NCI-H2171 (cell line): ENCODE measurements around the gene MRPL34.
"Not testable (repeated sequence)": the region's sequence is repeated elsewhere in the genome, so short reads cannot be mapped to it uniquely, and the experiment has no call there.

ENCODE experiments used
- DNase-seq: peaks from one replicate; lab custom pipeline; 2025; lab: John Stamatoyannopoulos, UW

The MRPL34 gene

GRCh38 chr19:17285415-17286135 is 20.1 kb upstream of the MRPL34 start:
- no peak for DNase-seq

GRCh38 chr19:17286263-17286662 is 19.4 kb upstream of the MRPL34 start:
- DNase-seq, result no peak

GRCh38 chr19:17286752-17287151 is 18.9 kb upstream of the MRPL34 start:
- no peak for DNase-seq

- no peak for DNase-seq
Observed at GRCh38 chr19:17289489-17289888, 16.2 kb upstream of the MRPL34 start.

GRCh38 chr19:17292301-17293074 is 13.2 kb upstream of the MRPL34 start:
- no peak for DNase-seq

- DNase-seq, result no peak
Observed at GRCh38 chr19:17293605-17294004, 12.1 kb upstream of the MRPL34 start.

- no peak for DNase-seq
Observed at GRCh38 chr19:17294051-17294891, 11.4 kb upstream of the MRPL34 start.

- not testable (repeated sequence) for DNase-seq
Observed at GRCh38 chr19:17295551-17295950, 10.1 kb upstream of the MRPL34 start.

GRCh38 chr19:17296273-17296672 is 9.4 kb upstream of the MRPL34 start:
- DNase-seq, result no peak

- DNase-seq, result no peak
Observed at GRCh38 chr19:17296976-17297375, 8.7 kb upstream of the MRPL34 start.

DNA sequence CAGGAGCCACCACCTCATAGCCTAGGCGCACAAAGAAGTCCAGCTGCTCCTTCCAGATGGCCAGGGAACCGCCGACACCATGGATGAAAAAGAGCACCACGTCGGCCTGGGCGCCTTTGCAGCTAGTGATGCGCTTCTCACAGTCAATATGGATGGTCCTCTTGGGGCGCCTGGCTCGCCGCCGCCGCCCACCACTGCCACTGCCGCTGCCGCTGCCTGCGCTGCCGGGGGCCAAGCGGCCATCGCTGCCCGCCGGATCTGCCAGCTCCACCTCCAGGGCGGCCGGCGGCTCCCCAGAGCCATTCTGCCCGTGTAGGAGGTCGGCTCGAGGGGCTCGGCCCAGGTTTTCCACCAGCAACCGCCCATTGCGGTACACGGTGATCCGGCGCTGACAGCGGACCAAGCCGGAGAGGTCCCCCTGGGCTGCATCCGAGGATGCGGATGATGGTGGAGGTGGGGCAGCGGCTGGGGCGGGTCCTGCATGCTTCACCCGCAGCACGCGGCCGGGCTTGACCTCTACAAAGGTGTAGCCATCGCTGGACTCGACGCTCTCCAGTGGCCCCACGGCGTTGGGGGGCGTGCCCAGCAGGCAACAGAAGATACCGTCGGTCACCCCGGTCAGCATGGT is 4.6 kb upstream of the MRPL34 start:
- no peak for DNase-seq

- DNase-seq, result no peak
Observed at GRCh38 chr19:17302391-17303166, 3.1 kb upstream of the MRPL34 start.

- DNase-seq, result peak; percentile 86
Observed at GRCh38 chr19:17303167-17303939, 2.3 kb upstream of the MRPL34 start, which contains the start of gene ABHD8. ABHD8 (minus strand) TSS chr19:17303425; CDS start chr19:17301616, 1,809 bp downstream.

GRCh38 chr19:17303940-17304267 is 1.8 kb upstream of the MRPL34 start:
- no peak for DNase-seq

- DNase-seq, result no peak
Observed at GRCh38 chr19:17304386-17305215, 1.1 kb upstream of the MRPL34 start.

GRCh38 chr19:17305216-17305516 is 506 bp upstream of the MRPL34 start:
- no peak for DNase-seq

DNA sequence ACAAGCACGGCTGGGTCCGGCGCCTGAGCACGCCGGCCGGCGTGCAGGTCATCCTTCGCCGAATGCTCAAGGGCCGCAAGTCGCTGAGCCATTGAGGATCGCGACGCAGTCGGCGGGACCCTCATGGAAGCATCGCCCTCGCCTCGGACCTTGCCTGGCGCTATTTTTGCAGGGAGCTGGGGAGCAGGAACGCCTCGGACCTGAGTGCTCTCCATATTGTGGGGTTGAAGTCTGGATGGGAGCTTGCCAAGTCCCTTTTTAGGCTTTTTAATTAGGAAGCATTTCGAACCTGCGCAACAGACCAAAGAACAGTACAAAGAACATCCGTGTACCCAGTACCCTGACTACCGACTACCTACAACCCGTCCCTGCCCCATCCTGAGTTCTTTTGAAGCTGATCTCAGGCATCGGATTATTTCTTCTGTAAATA is 628 bp downstream of the MRPL34 start:
- DNase-seq, result no peak

DNA sequence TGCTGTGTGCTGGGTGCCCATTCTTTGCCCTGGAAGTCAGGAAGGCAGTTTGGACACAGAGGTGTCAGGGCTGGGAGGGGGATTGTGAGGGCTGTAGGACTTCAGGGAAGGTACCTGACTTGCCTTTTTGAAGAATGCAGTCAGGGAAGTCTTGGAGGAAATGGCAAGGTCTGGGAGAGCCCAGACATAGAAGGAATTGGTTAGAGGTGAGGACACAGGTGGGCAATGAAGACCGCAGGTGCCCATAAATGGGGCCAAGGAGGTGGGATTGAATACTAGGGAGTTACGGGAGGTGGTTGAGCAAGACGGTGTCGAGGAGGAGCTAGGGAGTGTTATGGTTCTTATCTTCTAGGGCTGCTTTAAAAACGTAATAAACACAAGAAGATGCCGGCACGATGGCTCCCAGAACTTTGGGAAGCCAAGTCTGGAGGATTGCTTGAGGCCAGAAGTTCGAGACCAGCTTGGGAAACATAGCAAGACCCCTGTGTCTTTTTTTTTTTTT is 2.3 kb downstream of the MRPL34 start:
- no peak for DNase-seq

GRCh38 chr19:17309198-17309964 is 3.7 kb downstream of the MRPL34 start, which contains the start of gene DDA1:
DDA1 (plus strand) TSS chr19:17309563; CDS start chr19:17309655, 92 bp downstream.
- DNase-seq, result peak; percentile 99
